A549 (cell line): ENCODE results near the gene ABCC1. TPM values are rescaled to one million over a fixed set of nuclear protein-coding genes. Genes with fewer than 3 reads are reported as not detected.

ENCODE experiments used
- ATAC-seq, 2 experiments: fragments of 200-7000 bp in 1 of 2; fragments of >200 bp in 1 of 2; cut with Nextera tagmentation in 1 of 2; cut with Tn5 transposase in 1 of 2; 3 replicates each; pipeline versions ENCODE4 v1.8.0 to v1.9.1; 2018 to 2020; ENCODE audit warnings: mild to moderate bottlenecking in 1 of 2, moderate library complexity in 1 of 2
- CTCF ChIA-PET: fragments of 300-600 bp; sonication (Branson Sonifier 250); formaldehyde crosslinking; extraction: SDS; loops from one replicate; lab custom pipeline; 2021; ENCODE audit warnings: antibody characterized with exemption, inconsistent platforms; lab: Yijun Ruan, JAX
- POLR2A ChIA-PET: fragments of 350-600 bp; formaldehyde crosslinking; extraction: SDS; loops from one replicate; lab custom pipeline; 2021; ENCODE audit warnings: antibody characterized with exemption, inconsistent platforms; lab: Yijun Ruan, JAX
- DNase-seq, 2 experiments: peaks; one replicate each; pipeline versions ENCODE4 v3.0.0 to v3.0.0-alpha.2; 2011 to 2016; ENCODE audit warnings: low read depth in 1 of 2, low spot score in 1 of 2
- FAIRE-seq: peaks from 2 replicates; lab custom pipeline; 2011; peaks lifted over from hg19 to GRCh38; lab: Jason Lieb, UNC
- H3K27ac ChIP-seq, 2 experiments: fragments of >200 bp; sonication (Bioruptor Twin); formaldehyde crosslinking; 3 replicates each; pipeline ENCODE4 v1.5.1; 2016 to 2017
- H3K4me1 ChIP-seq: fragments of >200 bp; sonication (Bioruptor Twin); formaldehyde crosslinking; 3 replicates; pipeline ENCODE4 v1.6.1; 2016
- H3K4me2 ChIP-seq: fragments of >200 bp; sonication (Bioruptor Twin); formaldehyde crosslinking; 3 replicates; pipeline ENCODE4 v1.6.1; 2016
- H3K4me3 ChIP-seq: fragments of >200 bp; sonication (Bioruptor Twin); formaldehyde crosslinking; 3 replicates; pipeline ENCODE4 v1.5.1; 2016
- H3K9me3 ChIP-seq: fragments of >200 bp; sonication (Bioruptor Twin); formaldehyde crosslinking; 3 replicates; pipeline ENCODE4 v1.6.1; 2016
- BHLHE40 ChIP-seq: IDR thresholded peaks from 2 replicates; pipeline ENCODE4 v1.6.1; 2012; ENCODE audit warnings: low read depth, low read length, inconsistent platforms
- E2F6 ChIP-seq: IDR thresholded peaks from 2 replicates; pipeline ENCODE4 v1.6.1; 2012; ENCODE audit warnings: low read depth, borderline replicate concordance
- NFE2L2 ChIP-seq: fragments of 150-350 bp; conservative IDR thresholded peaks from 2 replicates; pipeline ENCODE4 v1.6.1; 2014; ENCODE audit warnings: low read length
- REST ChIP-seq: fragments of 200-600 bp; sonication (generic); IDR thresholded peaks from 2 replicates; pipeline ENCODE4 v1.6.1; 2016; ENCODE audit warnings: antibody characterized with exemption, mild to moderate bottlenecking, moderate library complexity
- ZNF302 ChIP-seq: fragments of 250-450 bp; sonication (Bioruptor Pico); IDR thresholded peaks from 2 replicates; pipeline ENCODE4 v1.9.0; 2021; ENCODE audit warnings: inconsistent platforms, mild to moderate bottlenecking, moderate library complexity
- WGBS: methylation state at CpG from one replicate; pipeline ENCODE4 v1.1.6; 2017; ENCODE audit errors: missing lambda C conversion rate; 5-methylcytosine and 5-hydroxymethylcytosine counted together
- polyA plus RNA-seq, 4 experiments: library from polyadenylated mRNA; depleted of rRNA in 3 of 4; stranded (reverse); fragments of >200 nt; fragmentation: RNase III in 1 of 4; extraction: RNeasy Plus Mini Kit Qiagen cat#74134 plus additional on column Dnase treatment in 1 of 4; gene quantifications; 2 replicates in 3 of 4; 3 replicates in 1 of 4; pipeline ENCODE4 v1.2.3, GENCODE V29; 2011 to 2017

Gene ABCC1
- polyA plus RNA-seq, 2 of the 4 experiments (the other 2 are of a cell fraction): 56.5 to 93.8 TPM

GRCh38 chr16:16191493-16192167 lies 242.2 kb downstream of the ABCC1 start:
- WGBS: 67% methylated on average over 8 of the region's 8 CpGs
- CTCF ChIA-PET: interaction anchor here (0.6 to 2.5 kb wide), 3 partner anchors 9 to 414 kb away, joined by 3 to 10 read pairs (median 3); no protein-coding TSS in a partner anchor

More at GRCh38 chr16:16191493-16192167, 242.2 kb downstream of the ABCC1 start:
- Histone ChIP-seq H3K4me1 (no peaks in the 10 kb centered on the region), H3K9me3 (no peaks in the 10 kb centered on the region)
- no peak for TF ChIP-seq E2F6
- TF ChIP-seq ZNF302 (CRISPR knock-in tag): no peak
- no peak for TF ChIP-seq REST
- TF ChIP-seq NFE2L2: no peak
- no peak for TF ChIP-seq BHLHE40
- TF ChIP-seq, all 56 proteins: peak for 0
- DNase-seq (no peak), ATAC-seq (no peak), FAIRE-seq (no peak)
- POLR2A ChIA-PET: no interaction called here
- Histone ChIP-seq H3K27ac (no peak overlapping the region), H3K4me3 (no peak overlapping the region), H3K4me2 (no peak overlapping the region)

Other genes starting within 250 kb of the ABCC1 start
- 0.03 TPM in 2 replicates for gene MYH11, start 92.6 kb upstream of the ABCC1 start, polyA plus RNA-seq (2011; rRNA removed)
- gene MYH11, start 92.6 kb upstream of the ABCC1 start, polyA plus RNA-seq (2017; fragmentation: RNase III; extraction: RNeasy Plus Mini Kit Qiagen cat#74134 plus additional on column Dnase treatment): 0.07 to 0.10 TPM (median 0.09 TPM) in 3 replicates
- 97.5 and 102 TPM in 2 replicates for gene CEP20, start 61.0 kb upstream of the ABCC1 start, polyA plus RNA-seq (2011; rRNA removed)
- 57.9 to 63.8 TPM (median 58.7 TPM) in 3 replicates for gene CEP20, start 61.0 kb upstream of the ABCC1 start, polyA plus RNA-seq (2017; fragmentation: RNase III; extraction: RNeasy Plus Mini Kit Qiagen cat#74134 plus additional on column Dnase treatment)